Putamen (tissue), 1 donor: Measurements from ENCODE around the gene ZKSCAN8.
A peak's percentile ranks its signal among the peaks of the same experiment; 100 is the strongest.
"Not testable (repeated sequence)": the region's sequence is repeated elsewhere in the genome, so short reads cannot be mapped to it uniquely, and the experiment has no call there.

Source experiments
- DNase-seq: peaks from one replicate; pipeline ENCODE4 v3.0.0-alpha.2; 2016; ENCODE audit warnings: low spot score

The ZKSCAN8 gene

GRCh38 chr6:28141500-28142329 is at the start of gene ZKSCAN8:
Gene ZKSCAN8 (plus strand): TSS chr6:28141883. CDS start chr6:28148408, 6,525 bp downstream.
- DNase-seq: peak; percentile 82

GRCh38 chr6:28102222-28102621 is 39.5 kb upstream of the ZKSCAN8 start:
- not testable (repeated sequence) for DNase-seq

- not testable (repeated sequence) for DNase-seq
These were observed 39.0 kb upstream of the ZKSCAN8 start for GRCh38 chr6:28102699-28103098.

- DNase-seq: peak; percentile 84
These were observed 37.1 kb upstream of the ZKSCAN8 start for GRCh38 chr6:28104392-28105244.

GRCh38 chr6:28105245-28105639 is 36.4 kb upstream of the ZKSCAN8 start:
- no peak for DNase-seq

GRCh38 chr6:28107506-28107905 is 34.2 kb upstream of the ZKSCAN8 start:
- DNase-seq: peak; percentile 55

- DNase-seq: no peak
These were observed 29.7 kb upstream of the ZKSCAN8 start for GRCh38 chr6:28111964-28112363.

- DNase-seq: no peak
These were observed 25.9 kb upstream of the ZKSCAN8 start for GRCh38 chr6:28115799-28116198.

GRCh38 chr6:28117386-28118050 is 24.2 kb upstream of the ZKSCAN8 start:
- no peak for DNase-seq

GRCh38 chr6:28118217-28118616 is 23.5 kb upstream of the ZKSCAN8 start:
- DNase-seq: no peak

GRCh38 chr6:28121876-28122275 is 19.8 kb upstream of the ZKSCAN8 start:
- DNase-seq: no peak

GRCh38 chr6:28122283-28122682 is 19.4 kb upstream of the ZKSCAN8 start:
- DNase-seq: not testable (repeated sequence)

- peak; percentile 80 for DNase-seq
These were observed 17.2 kb upstream of the ZKSCAN8 start, which contains the start of gene ZSCAN16 for GRCh38 chr6:28124350-28124970. Gene ZSCAN16 (plus strand): TSS chr6:28124609. CDS start chr6:28125444, 835 bp downstream.

GRCh38 chr6:28124971-28125353 is 16.7 kb upstream of the ZKSCAN8 start:
- no peak for DNase-seq

- no peak for DNase-seq
These were observed 16.3 kb upstream of the ZKSCAN8 start for GRCh38 chr6:28125401-28125800.

- no peak for DNase-seq
These were observed 7.7 kb upstream of the ZKSCAN8 start for GRCh38 chr6:28134015-28134414.

GRCh38 chr6:28134716-28135115 is 7.0 kb upstream of the ZKSCAN8 start:
- DNase-seq: no peak

GRCh38 chr6:28135393-28135792 is 6.3 kb upstream of the ZKSCAN8 start:
- DNase-seq: no peak

GRCh38 chr6:28136585-28137504 is 4.8 kb upstream of the ZKSCAN8 start:
- peak; percentile 90 for DNase-seq

GRCh38 chr6:28137505-28137981 is 4.1 kb upstream of the ZKSCAN8 start:
- DNase-seq: no peak
